Measurements from ENCODE around the gene RP2.

GRCh38 chrX:46918434-46918833 lies 81.6 kb downstream of the RP2 start:
- TF ChIP-seq CTCF (IDR thresholded peaks at IDR 0.05; ENCODE audit: low read length) (no peak), EZH2 (IDR thresholded peaks at IDR 0.05; ENCODE audit: borderline replicate concordance, low read length) (no peak)

All from OCI-LY1 (cell line).